Mesodermal cell (in vitro differentiated cells): ENCODE measurements around the gene MCF2L.

ENCODE experiments used
- H3K27ac ChIP-seq: 2 replicates; pipeline ENCODE4 v1.7.0; 2013; ENCODE audit warnings: mild to moderate bottlenecking, low read depth, low read length, moderate library complexity; ENCODE audit not compliant: severe bottlenecking
- H3K36me3 ChIP-seq: 2 replicates; pipeline ENCODE4 v1.7.1; 2013; ENCODE audit warnings: mild to moderate bottlenecking, low read length, moderate library complexity; ENCODE audit not compliant: control insufficient read depth, insufficient read depth
- H3K4me1 ChIP-seq: one replicate; pipeline ENCODE4 v1.7.1; 2013; ENCODE audit warnings: mild to moderate bottlenecking, low read length; ENCODE audit not compliant: insufficient read depth, control insufficient read depth, poor library complexity, severe bottlenecking
- H3K4me3 ChIP-seq: 2 replicates; pipeline ENCODE4 v1.7.0; 2013; ENCODE audit warnings: low read length, control low read depth, mild to moderate bottlenecking; ENCODE audit not compliant: insufficient read depth, poor library complexity, severe bottlenecking; ENCODE audit errors: extremely low read depth
- H3K9me3 ChIP-seq: 2 replicates; pipeline ENCODE4 v1.7.1; 2013; ENCODE audit warnings: mild to moderate bottlenecking, low read length, moderate library complexity; ENCODE audit not compliant: control insufficient read depth
- whole genome bisulfite sequencing, 2 experiments: methylation state at CpG; one replicate each; pipeline ENCODE4 v1.1.5; 2013; ENCODE audit warnings: missing lambda C conversion rate in 2 of 2; ENCODE audit not compliant: insufficient coverage in 2 of 2; 5-methylcytosine and 5-hydroxymethylcytosine counted together

The MCF2L gene

DNA sequence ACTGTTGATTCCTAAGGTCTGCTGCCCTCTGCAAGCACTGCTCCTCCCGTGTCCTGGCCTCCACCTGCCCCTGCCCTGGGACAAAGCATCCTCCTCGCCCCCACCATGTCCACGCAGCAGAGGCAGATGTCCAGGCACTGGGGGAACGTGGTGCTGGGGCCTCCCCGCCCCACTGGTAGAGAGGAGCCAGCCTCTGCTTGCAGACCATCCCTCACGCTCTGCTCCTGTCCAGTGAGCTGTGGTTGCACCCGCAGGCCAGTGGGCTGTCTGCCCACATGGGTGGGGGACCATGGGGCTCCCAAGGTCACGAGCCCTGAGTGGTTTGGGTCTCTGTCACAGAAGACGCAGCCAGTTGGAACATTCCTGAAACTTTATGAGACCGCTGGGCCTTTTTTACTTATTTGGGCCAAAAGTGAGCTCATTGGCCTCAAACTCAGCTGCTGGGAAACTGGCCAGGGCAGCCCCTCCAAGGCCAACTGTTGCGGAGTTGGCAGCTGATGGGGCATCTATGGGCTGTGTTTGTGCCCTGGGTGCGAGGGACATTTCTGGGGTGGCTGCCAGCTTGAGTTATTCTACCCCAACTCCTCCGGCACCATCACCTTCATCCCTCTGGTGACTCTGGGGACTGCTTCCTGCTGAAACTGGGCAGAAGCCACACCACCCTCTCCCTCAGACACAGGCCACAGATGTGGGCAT is 71.7 kb downstream of the MCF2L start:
- Histone ChIP-seq H3K27ac (no peak overlapping the region), H3K9me3 (no peaks in the 10 kb centered on the region), H3K4me3 (no peak overlapping the region), H3K4me1 (no peaks in the 10 kb centered on the region), H3K36me3 (no peaks in the 10 kb centered on the region)
- 83 to 98% methylated on average over 9 to 12 of the region's 13 CpGs for WGBS, 2 experiments

DNA sequence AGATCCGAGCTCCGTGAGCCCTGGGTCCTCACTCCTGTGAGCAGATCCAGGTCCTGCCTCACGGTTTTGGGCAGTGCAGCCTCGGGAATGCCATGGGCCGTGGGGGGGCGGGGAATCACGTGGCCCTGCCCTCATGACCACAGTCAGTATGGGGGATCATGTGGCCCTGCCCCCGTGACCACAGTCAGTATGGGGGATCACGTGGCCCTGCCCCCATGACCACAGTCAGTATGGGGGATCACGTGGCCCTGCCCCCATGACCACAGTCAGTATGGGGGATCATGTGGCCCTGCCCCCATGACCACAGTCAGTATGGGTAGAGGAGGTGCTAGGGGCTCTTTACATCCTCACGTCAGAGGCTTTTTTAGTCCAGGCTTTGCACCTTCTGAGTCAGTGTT is 72.3 kb downstream of the MCF2L start:
- H3K36me3 ChIP-seq: no peaks in the 10 kb centered on the region
- no peak overlapping the region for H3K4me3 ChIP-seq
- H3K27ac ChIP-seq: no peak overlapping the region
- H3K4me1 ChIP-seq: no peaks in the 10 kb centered on the region
- WGBS, 2 experiments: 92 to 94% methylated on average over 9 to 10 of the region's 11 CpGs
- H3K9me3 ChIP-seq: no peaks in the 10 kb centered on the region

DNA sequence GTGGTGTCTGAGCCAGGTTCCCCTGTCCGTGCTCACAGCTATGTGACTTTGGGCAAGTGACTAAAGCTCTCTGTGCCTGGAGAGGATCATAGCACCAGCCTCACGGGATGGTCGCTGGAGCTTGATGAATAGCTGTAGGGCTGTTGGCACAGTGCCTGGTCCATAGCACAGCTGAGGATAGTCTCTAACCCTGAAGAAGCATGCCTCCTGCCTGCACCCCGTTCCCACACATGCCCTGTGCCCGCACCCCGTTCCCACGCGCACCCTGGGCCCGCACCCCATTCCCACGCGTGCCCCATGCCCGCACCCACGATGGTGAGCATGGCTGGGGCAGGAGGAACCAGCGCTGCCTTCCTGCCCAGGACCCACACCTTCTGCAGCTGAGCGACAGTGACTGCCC is 72.9 kb downstream of the MCF2L start:
- Histone ChIP-seq H3K4me1 (no peaks in the 10 kb centered on the region), H3K4me3 (no peak overlapping the region), H3K27ac (no peak overlapping the region), H3K36me3 (no peaks in the 10 kb centered on the region), H3K9me3 (no peaks in the 10 kb centered on the region)
- 87 to 88% methylated on average over 14 to 15 of the region's 15 CpGs for WGBS, 2 experiments

DNA sequence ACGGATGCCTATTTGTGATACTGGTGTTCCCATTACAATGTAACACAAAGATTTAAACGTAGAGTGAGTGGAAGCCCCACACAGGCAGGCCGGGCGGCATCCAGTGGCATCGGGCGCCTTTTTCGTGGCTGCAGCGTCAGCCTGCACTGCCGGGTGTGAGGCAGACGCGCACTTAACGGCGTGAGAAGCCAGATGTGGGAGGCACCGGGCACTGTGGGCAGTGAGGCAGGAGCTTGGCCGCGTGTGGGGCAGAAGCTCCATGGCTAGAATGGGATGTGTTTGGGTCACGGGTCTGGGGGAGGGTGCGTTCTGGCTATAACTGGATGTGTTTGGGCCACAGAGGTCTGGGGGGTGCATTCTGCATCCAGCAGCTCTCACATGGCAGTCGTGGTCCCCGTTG is 73.4 kb downstream of the MCF2L start:
- no peaks in the 10 kb centered on the region for H3K9me3 ChIP-seq
- H3K27ac ChIP-seq: no peak overlapping the region
- no peak overlapping the region for H3K4me3 ChIP-seq
- no peaks in the 10 kb centered on the region for H3K4me1 ChIP-seq
- H3K36me3 ChIP-seq: no peaks in the 10 kb centered on the region
- 89 to 96% methylated on average over 13 to 19 of the region's 20 CpGs for WGBS, 2 experiments

DNA sequence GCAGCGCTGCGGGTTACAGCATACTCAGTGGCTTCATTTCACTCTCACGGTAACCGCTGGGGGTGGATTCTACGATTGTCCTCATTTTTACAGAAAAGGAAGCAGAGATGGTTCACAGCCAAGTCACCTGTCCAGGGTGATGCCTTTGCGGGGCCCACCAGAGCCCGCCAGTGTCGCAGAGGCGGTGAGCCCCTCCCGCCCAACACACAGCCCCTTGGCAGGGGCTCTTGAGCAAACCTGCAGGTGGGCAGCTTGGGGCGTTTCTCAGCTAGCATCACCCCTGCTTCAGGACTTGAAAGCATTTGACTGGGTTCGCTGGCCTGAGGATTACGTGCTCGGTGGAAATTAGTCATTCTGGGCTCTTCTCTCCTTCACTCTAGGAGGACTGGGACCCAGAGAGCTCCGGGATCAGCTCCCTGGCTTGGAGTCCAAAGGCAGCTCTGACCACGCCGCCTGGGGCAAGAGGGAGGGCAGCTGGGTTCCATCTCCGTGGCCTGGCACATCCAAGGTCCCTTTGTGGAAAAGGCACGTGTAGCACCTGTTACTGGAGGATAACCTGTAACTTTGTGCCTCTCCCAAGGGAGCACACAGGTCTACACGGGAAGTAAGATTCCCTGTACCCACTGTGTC is 74.1 kb downstream of the MCF2L start:
- H3K4me1 ChIP-seq: no peaks in the 10 kb centered on the region
- no peaks in the 10 kb centered on the region for H3K36me3 ChIP-seq
- no peaks in the 10 kb centered on the region for H3K9me3 ChIP-seq
- no peak overlapping the region for H3K4me3 ChIP-seq
- H3K27ac ChIP-seq: no peak overlapping the region
- 93 to 94% methylated on average over 20 of the region's 20 CpGs for WGBS, 2 experiments

DNA sequence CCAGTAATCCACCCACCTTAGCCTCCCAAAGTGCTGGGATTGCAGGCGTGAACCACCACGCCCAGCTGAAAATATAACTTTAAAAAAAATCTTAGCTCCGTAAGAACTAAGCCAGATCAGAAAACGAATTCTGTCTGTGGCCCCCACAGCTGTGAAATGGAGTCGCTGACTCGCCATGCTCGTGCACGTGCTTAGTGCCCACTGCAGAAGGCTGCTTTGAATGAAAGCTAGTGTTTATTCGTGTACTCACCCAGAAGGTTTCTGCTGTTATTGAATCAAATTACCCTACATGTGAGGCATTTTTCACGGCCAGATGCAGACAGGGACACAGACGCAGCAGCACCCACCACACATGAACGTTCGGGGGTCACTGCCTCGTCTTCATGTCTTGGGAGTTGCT is 74.9 kb downstream of the MCF2L start:
- no peaks in the 10 kb centered on the region for H3K4me1 ChIP-seq
- H3K36me3 ChIP-seq: no peaks in the 10 kb centered on the region
- 88 to 94% methylated on average over 12 to 14 of the region's 14 CpGs for WGBS, 2 experiments
- no peak overlapping the region for H3K27ac ChIP-seq
- no peak overlapping the region for H3K4me3 ChIP-seq
- no peaks in the 10 kb centered on the region for H3K9me3 ChIP-seq

DNA sequence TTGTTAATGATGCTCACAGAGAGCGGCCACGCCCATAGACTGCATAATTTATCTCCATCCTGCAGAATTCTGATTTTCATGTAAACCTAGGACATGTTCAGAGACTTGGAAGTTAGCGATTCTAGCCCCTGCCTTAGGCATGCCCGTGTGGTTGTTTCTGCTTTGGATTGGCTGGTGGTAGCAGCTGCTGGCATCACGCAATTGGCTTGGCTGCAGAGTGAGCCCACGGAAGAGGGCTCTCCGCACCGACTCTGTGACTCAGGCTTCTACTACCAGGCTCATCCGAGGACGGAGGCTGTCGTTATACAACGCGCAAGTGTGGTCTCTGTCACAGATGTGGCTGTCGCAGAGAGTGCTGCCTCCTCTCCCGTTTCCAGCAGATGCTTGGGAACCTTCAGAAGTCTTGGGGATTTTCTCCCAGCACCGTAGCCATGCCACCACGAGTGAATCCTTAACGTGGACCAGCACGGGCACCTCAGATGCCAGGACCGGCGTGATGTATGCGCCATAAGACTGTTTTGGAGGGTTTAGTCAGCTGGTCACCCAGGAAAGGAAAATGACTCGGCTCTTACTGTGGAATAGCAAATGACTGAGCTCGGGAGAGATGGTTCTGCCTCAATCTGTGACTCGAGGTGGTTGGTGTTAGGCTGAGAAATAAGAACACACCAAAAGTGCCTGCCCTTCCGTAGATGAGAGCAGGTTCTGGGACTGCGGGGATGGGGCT is 75.5 kb downstream of the MCF2L start:
- Histone ChIP-seq H3K4me1 (no peaks in the 10 kb centered on the region), H3K27ac (no peak overlapping the region), H3K9me3 (no peaks in the 10 kb centered on the region), H3K36me3 (no peaks in the 10 kb centered on the region), H3K4me3 (no peak overlapping the region)
- 89 to 93% methylated on average over 27 of the region's 27 CpGs for WGBS, 2 experiments

DNA sequence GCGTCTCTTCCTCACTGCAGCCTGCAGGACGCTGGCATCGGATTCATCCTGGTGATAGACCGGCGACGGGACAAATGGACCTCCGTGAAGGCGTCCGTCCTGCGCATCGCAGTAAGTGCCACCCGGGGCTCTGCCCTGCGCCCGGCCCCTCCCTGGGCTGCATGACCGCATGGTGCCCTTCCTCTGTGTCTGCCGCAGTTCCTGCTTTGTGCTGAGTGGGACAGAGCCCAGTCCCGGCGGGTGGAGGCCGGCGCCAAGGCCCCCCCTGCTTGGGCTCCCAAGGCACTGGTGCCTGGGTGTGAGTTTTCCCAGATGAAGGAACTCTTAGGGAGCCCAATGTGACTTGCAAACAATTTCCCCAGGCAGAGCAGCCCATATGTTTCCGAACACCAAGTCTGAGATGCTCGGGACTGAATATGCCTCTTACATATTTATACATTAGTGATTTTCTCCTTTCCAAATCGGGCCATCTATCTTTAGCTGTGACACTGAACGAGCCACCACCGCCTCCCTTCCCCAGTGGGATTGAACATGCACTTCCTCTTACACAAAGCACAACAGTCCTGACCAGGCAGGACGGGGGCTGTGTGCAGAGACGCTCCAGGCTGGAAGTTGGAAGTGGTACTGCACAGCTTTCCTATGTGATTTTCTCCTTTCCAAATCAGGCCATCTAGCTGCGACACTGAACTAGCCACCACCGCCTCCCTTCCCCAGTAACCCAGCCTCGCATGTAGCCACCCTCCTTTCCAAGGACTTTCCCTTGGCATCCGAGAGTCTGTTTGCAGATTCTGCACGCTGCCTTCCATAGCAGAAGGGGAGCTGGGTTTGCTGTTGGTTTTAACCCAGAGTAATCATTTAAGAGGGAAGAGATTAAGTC is 76.5 kb downstream of the MCF2L start:
- no peak overlapping the region for H3K4me3 ChIP-seq
- H3K36me3 ChIP-seq: no peaks in the 10 kb centered on the region
- H3K9me3 ChIP-seq: no peaks in the 10 kb centered on the region
- no peak overlapping the region for H3K27ac ChIP-seq
- no peaks in the 10 kb centered on the region for H3K4me1 ChIP-seq
- 92 to 97% methylated on average over 29 of the region's 32 CpGs for WGBS, 2 experiments

DNA sequence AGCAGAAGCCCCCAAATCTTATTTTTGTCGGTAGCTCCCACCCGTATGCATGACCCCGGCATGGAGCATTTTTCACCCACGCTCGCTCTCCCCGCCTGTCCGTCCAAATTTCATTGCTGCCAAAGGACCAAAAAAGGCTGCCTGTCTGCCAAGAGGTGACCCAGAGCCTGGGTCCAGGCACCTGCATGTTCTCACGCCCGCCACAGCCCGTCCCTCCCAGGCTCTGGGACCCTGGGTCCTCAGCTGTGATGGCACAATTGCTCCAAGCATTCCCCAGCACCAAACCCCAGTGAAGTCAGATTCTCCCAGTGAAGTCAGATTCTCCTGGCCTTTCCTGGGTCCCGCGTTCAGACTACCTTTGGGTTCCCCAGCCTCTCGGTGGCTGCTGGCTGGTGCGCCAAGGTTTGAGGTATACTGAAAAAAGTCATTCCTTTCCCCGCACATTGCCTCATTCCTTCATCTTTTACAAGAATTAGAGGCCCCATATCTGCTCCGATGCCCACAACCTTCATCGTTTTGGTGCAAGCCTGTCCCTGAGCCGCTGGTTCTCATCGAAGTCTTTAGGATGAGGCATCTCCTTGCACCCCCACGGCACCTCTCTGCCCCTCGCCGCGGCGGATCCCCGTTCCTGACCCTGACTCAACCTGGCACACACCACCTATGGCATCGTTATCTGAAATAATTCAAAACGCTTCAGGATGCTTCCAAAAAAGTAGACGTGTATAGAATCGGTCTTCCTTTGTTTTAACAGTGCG is 77.3 kb downstream of the MCF2L start:
- 93 to 95% methylated on average over 28 to 30 of the region's 30 CpGs for WGBS, 2 experiments
- H3K4me1 ChIP-seq: no peaks in the 10 kb centered on the region
- H3K36me3 ChIP-seq: no peaks in the 10 kb centered on the region
- H3K27ac ChIP-seq: no peak overlapping the region
- H3K9me3 ChIP-seq: no peaks in the 10 kb centered on the region
- H3K4me3 ChIP-seq: no peak overlapping the region

DNA sequence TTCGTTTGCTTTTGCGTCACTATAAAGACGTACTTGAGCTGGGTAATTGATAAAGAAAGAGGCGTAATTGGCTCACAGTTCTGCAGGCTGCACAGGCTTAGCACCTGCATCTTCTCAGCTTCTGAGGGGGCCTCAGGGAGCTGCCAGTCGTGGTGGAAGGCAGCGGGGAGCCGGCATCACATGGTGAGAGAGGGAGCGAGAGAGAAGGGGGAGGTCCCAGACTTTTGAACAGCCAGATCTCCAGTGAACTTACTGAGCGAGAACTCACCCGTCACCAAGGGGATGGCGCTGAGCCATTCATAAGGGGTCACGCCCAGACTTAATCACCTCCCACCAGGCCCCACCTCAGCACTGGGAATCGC is 77.8 kb downstream of the MCF2L start:
- Histone ChIP-seq H3K9me3 (no peaks in the 10 kb centered on the region), H3K4me1 (no peaks in the 10 kb centered on the region), H3K27ac (no peak overlapping the region), H3K36me3 (no peaks in the 10 kb centered on the region), H3K4me3 (no peak overlapping the region)
- 90 to 96% methylated on average over 6 to 12 of the region's 13 CpGs for WGBS, 2 experiments
